Glutamatergic neuron (in vitro differentiated cells): ENCODE results near the gene PCNX3. TPM values are rescaled to one million over a fixed set of nuclear protein-coding genes. Genes with fewer than 3 reads are reported as not detected.

Source experiments
- DNase-seq: peaks from one replicate; pipeline ENCODE4 v3.0.0; 2022
- H3K27ac Mint-ChIP-seq: one replicate; pipeline ENCODE4 v1.8.0; 2020; ENCODE audit warnings: mild to moderate bottlenecking, mixed read lengths, inconsistent platforms; ENCODE audit not compliant: unreplicated experiment
- H3K27me3 Mint-ChIP-seq: one replicate; pipeline ENCODE4 v1.8.0; 2020; ENCODE audit warnings: mild to moderate bottlenecking, moderate library complexity, mixed read lengths, inconsistent platforms; ENCODE audit not compliant: unreplicated experiment
- H3K36me3 Mint-ChIP-seq: one replicate; pipeline ENCODE4 v1.8.0; 2020; ENCODE audit warnings: mild to moderate bottlenecking, mixed read lengths, inconsistent platforms; ENCODE audit not compliant: unreplicated experiment
- H3K4me1 Mint-ChIP-seq: one replicate; pipeline ENCODE4 v1.8.0; 2020; ENCODE audit warnings: mild to moderate bottlenecking, low read depth, mixed read lengths, inconsistent platforms; ENCODE audit not compliant: unreplicated experiment
- H3K4me3 Mint-ChIP-seq: one replicate; pipeline ENCODE4 v1.8.0; 2020; ENCODE audit warnings: mild to moderate bottlenecking, mixed read lengths, inconsistent platforms; ENCODE audit not compliant: unreplicated experiment
- H3K9me3 Mint-ChIP-seq: one replicate; pipeline ENCODE4 v1.8.0; 2020; ENCODE audit warnings: mild to moderate bottlenecking, moderate library complexity, mixed read lengths, inconsistent platforms; ENCODE audit not compliant: unreplicated experiment
- total RNA-seq: library from RNA; stranded (reverse); fragmentation: NEBNext Ultra II Directional; extraction: Animal tissue kit (Norgen Biotek cat#: 25700); gene quantifications from one replicate; pipeline ENCODE4 v1.2.1, GENCODE V29; 2021; ENCODE audit not compliant: unreplicated experiment
- TF ChIP-seq, protein P1 (sequence below): fragments of 200-600 bp; sonication (generic); IDR thresholded peaks from one replicate; pipeline ENCODE4 v1.5.0; 2021; ENCODE audit not compliant: partially characterized antibody, unreplicated experiment

PCNX3 gene
- total RNA-seq, 1 donor from 2014 or later = 43.3 TPM

DNA sequence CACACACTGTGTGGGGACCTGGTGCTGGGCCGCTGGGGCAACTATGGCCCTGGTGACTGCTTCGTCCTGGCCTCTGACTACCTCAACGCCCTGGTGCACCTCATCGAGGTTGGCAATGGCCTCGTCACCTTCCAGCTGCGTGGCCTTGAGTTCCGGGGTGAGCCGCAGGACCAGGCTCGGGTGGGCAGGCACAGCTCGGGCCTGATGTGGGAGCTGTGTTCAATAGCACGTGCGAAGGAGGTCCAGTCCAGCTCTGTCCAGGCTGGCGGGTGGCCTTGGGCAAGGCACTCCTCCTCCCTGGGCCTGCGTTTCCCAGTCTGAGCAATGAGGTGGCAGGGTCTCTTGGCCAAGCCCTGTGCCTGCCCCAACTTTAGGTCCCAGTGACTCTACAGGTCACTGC, 14.0 kb downstream of the PCNX3 start:
- no peak for DNase-seq

DNA sequence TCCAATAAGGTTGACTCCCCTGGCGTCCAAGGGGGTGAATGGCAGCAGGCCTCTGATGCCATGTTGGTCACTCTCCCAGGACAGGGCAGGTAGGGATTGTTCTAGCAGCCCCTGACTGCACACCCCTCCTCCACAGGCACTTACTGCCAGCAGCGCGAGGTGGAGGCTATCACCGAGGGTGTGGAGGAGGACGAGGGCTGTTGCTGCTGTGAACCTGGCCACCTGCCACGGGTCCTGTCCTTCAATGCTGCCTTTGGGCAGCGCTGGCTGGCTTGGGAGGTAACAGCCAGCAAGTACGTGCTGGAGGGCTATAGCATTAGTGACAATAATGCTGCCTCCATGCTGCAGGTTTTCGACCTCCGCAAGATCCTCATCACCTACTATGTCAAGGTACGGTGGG, 14.6 kb downstream of the PCNX3 start:
- no peak for DNase-seq
- Mint-ChIP-seq H3K9me3 (peaks cover 1% of the 10 kb centered on the region), H3K27me3 (no peaks in the 10 kb centered on the region), H3K4me1 (no peaks in the 10 kb centered on the region), H3K36me3 (no peaks in the 10 kb centered on the region), H3K4me3 (no peak overlapping the region), H3K27ac (no peak overlapping the region)
- TF ChIP-seq, protein P1, sequence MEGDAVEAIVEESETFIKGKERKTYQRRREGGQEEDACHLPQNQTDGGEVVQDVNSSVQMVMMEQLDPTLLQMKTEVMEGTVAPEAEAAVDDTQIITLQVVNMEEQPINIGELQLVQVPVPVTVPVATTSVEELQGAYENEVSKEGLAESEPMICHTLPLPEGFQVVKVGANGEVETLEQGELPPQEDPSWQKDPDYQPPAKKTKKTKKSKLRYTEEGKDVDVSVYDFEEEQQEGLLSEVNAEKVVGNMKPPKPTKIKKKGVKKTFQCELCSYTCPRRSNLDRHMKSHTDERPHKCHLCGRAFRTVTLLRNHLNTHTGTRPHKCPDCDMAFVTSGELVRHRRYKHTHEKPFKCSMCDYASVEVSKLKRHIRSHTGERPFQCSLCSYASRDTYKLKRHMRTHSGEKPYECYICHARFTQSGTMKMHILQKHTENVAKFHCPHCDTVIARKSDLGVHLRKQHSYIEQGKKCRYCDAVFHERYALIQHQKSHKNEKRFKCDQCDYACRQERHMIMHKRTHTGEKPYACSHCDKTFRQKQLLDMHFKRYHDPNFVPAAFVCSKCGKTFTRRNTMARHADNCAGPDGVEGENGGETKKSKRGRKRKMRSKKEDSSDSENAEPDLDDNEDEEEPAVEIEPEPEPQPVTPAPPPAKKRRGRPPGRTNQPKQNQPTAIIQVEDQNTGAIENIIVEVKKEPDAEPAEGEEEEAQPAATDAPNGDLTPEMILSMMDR = no peak

More for the DNA sequence above, 14.0 kb downstream of the PCNX3 start:
- H3K4me1 Mint-ChIP-seq = no peaks in the 10 kb centered on the region
- no peaks in the 10 kb centered on the region for H3K27me3 Mint-ChIP-seq
- no peak overlapping the region for H3K4me3 Mint-ChIP-seq
- no peak overlapping the region for H3K27ac Mint-ChIP-seq
- peaks cover 1% of the 10 kb centered on the region for H3K9me3 Mint-ChIP-seq
- TF ChIP-seq, protein P1 = no peak
- H3K36me3 Mint-ChIP-seq = no peaks in the 10 kb centered on the region

DNA sequence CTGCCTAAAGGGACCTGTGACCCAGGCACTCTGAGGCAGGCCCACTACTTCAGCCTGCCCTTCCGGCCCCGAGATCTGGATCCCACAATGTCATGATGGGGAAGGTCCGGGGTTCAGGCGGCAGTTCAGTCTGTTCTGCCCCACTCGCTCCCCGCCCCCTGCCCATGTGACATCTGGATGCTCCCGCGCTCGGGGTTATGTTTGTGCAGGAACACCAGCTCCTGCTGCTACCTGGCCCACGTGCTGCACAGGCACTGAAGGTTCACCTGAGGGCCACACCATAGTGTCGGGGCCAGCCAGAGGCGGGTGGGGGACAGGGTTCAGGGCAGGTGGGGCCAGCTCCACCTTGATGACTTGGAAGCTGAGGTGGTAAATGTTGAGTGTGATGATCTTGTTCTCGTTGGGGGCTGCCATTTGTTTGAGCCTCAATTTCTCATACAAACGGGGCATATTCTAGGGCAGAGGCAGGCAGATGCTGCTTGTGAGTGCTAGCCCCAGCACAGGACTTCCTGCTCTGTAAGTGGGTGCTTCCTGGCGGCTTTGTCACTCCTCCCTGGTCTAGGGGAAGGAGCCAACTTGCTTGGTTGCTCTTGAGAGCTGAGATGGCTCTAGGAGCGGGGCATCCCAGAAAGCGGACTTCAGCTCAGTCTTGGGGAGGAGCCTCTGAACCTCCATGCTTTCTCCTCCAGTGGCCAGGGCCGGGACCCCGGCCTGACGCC, 18.0 kb downstream of the PCNX3 start:
- DNase-seq = no peak
- H3K4me3 Mint-ChIP-seq = no peak overlapping the region
- peaks cover 5% of the 10 kb centered on the region for H3K4me1 Mint-ChIP-seq
- no peaks in the 10 kb centered on the region for H3K27me3 Mint-ChIP-seq
- H3K9me3 Mint-ChIP-seq = peaks cover 2% of the 10 kb centered on the region
- TF ChIP-seq, protein P1 = no peak
- no peaks in the 10 kb centered on the region for H3K36me3 Mint-ChIP-seq
- H3K27ac Mint-ChIP-seq = no peak overlapping the region

DNA sequence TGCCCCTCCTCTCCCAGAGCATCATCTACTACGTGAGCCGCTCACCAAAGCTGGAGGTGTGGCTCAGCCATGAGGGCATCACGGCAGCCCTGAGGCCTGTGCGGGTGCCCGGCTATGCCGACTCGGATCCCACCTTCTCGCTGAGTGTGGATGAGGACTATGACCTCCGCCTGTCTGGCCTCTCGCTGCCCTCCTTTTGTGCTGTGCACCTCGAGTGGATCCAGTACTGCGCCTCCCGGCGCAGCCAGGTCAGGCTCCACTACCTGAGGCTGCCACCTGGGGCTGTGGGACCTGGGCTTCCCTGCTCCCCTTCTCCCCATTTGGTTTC, 18.5 kb downstream of the PCNX3 start:
- H3K4me3 Mint-ChIP-seq = no peak overlapping the region

DNA sequence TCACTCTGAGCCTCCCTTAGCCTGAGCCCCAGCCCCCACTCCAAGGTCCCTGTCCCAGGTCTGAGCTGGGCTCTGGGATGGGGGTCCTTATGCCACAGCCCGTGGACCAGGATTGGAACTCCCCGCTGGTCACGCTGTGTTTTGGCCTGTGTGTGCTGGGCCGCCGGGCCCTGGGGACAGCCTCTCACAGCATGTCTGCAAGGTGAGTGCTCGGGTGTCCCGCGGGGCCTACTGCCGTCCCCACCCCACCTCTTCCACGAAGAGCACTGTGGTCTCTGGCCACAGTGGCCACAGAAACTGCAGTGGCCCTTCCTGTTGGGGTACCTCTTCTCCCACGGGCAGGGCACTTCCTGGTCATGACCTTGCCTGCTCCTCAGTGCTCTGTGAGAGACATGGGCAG, 18.9 kb downstream of the PCNX3 start:
- DNase-seq = no peak
- H3K27me3 Mint-ChIP-seq = peaks cover 4% of the 10 kb centered on the region
- no peak overlapping the region for H3K4me3 Mint-ChIP-seq
- H3K36me3 Mint-ChIP-seq = no peaks in the 10 kb centered on the region
- peaks cover 2% of the 10 kb centered on the region for H3K9me3 Mint-ChIP-seq
- TF ChIP-seq, protein P1 = no peak
- no peak overlapping the region for H3K27ac Mint-ChIP-seq
- H3K4me1 Mint-ChIP-seq = peaks cover 8% of the 10 kb centered on the region

More for the DNA sequence above, 18.5 kb downstream of the PCNX3 start:
- Mint-ChIP-seq H3K27me3 (peaks cover 4% of the 10 kb centered on the region), H3K36me3 (no peaks in the 10 kb centered on the region), H3K9me3 (peaks cover 2% of the 10 kb centered on the region), H3K27ac (no peak overlapping the region), H3K4me1 (peaks cover 8% of the 10 kb centered on the region)
- no peak for DNase-seq
- TF ChIP-seq, protein P1 = no peak
